Upper lobe of left lung (tissue), 4 donors: Measurements from ENCODE around the gene RAB39B.

Experiments used
- EP300 ChIP-seq, 4 donors: sonication (generic); formaldehyde crosslinking; IDR thresholded peaks; one replicate each; pipeline ENCODE4 v1.5.1; 2017; ENCODE audit warnings: antibody characterized with exemption in 4 of 4, control low read depth in 2 of 4
- POLR2A ChIP-seq, 4 donors: fragments of 450-650 bp; IDR thresholded peaks; one replicate each; pipeline ENCODE4 v1.5.1; 2016 to 2017; ENCODE audit warnings: antibody characterized with exemption in 4 of 4, mild to moderate bottlenecking in 2 of 4
- POLR2AphosphoS5 ChIP-seq, 2 donors: sonication (generic); formaldehyde crosslinking; IDR thresholded peaks; one replicate each; pipeline ENCODE4 v1.5.1; 2017; ENCODE audit warnings: antibody characterized with exemption in 2 of 2

GRCh38 chrX:155293771-155294170 lies 29.5 kb upstream of the RAB39B start:
- TF ChIP-seq EP300 (IDR thresholded peaks at IDR 0.05): no peak
- no peak for TF ChIP-seq POLR2A (IDR thresholded peaks at IDR 0.05)
- no peak for TF ChIP-seq POLR2AphosphoS5 (IDR thresholded peaks at IDR 0.05)
